GM19099 (cell line): ENCODE results near the gene CA5A.

Experiments
- POLR2A ChIP-seq: IDR thresholded peaks from 3 replicates; pipeline ENCODE4 v1.6.1; 2011; ENCODE audit warnings: low read depth; ENCODE audit not compliant: insufficient read length; ENCODE audit errors: extremely low read depth

Gene CA5A

GRCh38 chr16:87897521-87898505, 38.5 kb downstream of the CA5A start:
- no peak for TF ChIP-seq POLR2A

DNA sequence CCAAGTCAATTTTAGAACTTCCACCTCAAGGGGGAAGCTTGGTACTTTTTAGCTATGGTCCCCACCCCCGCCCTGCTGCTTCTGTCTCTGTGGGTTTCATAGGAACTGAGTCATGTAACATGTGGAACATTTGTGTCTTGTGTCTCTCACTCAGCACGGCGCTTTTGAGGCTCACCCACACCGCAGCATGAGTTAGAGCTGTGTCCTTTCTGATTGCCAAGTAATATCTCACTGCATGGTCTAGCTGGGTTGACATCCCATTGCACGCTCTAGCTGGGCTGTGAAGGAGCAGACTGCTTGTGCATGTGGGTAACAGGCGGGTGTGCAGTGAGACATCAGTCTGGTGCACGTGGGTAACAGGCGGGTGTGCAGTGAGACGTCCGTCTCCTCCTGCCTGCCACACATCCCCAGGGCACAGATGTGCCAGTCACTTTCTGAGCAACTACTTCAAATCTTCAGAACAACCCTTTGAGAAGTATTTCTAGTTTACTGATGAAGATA, 40.6 kb downstream of the CA5A start:
- TF ChIP-seq POLR2A = no peak

DNA sequence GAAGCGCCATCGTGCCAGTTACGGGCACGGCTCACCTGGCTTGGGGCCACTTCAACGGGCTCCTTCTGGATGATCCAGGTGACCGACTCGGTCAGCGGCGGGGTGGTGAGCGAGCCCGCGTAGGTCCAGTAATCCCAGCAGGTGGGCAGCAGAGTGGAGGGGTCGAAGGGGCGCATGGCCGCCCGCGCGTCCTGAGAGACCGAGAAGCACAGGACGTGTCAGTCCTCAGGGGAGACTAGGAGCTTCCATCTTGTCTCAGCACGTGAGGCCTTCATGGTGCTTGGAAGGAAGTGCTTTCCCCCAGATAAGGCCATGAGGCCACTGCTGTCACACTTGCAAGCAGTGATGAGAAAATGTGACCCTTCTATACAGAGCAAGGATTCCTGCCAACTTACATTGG, 44.6 kb downstream of the CA5A start:
- TF ChIP-seq POLR2A = no peak

DNA sequence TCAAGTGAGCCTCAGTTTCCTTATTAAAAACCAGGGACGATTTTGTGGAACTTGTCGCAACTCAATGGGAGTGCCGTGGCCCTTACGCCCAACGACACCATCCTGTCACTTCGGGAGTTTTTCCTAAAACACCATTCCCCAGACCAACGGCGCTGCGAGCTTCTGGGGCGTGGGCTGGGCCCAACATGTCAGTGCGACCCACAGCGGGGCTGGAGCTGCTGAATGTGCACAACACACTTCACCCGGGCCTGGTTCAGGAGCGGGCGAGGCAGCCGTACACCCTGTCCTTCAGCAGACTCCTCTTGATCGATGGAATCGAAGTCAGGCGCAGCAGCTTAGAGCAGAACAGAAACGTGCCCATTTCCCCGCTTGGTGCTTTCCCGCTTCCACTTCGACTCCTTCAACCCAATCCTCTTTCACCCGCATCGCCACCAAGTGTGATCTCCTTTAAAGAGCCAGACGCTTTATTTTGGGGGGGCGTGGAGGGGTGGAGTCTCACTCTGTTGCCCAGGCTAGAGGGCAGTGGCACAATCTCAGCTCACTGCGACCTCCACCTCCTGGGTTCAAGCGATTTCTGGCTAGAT, 53.8 kb downstream of the CA5A start:
- TF ChIP-seq POLR2A = no peak

DNA sequence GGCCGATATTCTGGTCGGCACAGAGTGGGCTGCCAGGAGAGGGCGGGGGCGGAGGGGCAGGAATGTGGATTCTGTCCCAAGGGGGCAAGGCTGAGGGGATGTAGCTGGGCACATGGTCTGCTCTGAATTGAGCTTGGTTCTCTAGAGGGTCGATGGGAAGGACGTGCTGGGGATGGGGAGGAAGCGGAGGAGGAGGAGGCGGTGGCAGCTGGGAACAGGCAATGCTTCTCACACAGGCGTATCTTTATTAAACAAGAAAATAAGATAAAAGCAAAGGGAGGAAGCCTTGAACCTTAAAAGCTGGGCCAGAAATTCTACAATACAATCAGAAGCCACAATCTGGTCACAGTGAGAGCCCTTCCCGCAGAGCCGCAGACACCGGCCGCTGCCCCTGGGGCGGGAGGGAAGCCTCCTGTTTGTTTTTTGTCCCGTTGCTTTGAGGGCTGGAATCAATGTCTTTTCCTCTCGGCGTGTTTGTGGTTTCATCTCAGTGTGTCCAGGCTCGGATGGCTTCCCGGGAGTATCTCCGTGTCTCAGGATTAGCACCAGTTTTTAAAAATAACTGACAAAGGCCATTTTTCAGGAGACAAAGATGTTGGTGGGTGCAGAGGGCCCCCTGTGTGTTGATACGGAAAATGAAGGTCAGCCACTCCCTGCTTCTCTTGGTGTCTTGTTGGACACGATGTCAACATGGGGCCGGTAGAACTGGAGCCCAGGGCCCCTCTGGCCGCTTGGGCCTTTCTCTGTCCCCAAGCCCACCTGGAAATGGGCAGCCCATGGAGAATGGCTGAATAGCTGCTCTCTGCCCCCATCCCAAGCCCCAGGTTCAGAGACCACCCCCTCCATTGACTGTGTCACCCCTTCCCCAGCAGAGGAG, 54.8 kb downstream of the CA5A start:
- no peak for TF ChIP-seq POLR2A

DNA sequence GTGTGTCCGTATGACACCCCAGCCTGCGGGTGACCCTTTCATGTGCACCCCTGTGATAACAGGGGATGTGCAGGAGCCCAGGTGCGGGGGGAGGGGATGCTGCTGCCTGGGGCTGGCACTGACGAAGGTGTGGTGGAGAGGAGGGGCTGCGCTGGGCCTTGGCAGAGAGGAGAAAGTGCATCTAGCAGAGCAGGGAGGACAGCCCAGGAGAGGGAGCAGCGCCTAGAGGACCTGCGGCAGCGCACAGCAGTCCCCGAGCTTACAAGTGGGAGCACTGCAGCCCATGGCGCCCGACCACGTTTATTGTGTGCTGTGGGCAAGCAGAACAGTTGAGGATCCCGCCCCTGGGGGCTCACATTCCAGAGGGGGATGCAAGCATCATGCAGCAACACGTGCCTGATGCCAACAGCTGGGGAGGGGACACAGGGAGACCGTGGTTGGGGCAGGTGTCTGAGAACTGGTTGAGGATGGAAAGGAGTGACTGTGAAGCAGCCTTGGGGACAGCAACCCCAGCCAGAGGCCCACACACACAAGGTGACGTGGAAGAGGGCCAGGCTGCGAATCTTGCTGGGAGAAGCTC, 56.1 kb downstream of the CA5A start:
- no peak for TF ChIP-seq POLR2A

DNA sequence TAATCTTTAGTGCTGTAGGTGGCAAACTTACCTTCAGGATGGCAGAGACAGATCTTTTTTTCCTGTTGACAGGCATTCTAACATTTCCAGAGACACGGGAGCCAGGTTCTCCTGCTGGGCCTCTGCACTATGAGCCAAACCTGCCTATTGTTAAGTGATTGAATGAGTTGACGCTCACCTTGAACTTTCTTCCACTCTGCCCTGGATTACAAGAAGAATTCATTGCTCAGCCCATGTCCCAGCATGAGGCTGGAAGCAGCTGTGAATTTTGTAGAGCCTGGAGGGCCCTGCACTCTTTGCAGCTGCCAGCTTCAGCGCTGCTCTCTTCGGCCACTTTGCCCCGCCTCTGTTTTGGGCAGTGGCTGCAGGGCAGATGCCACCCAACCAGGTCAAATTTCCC, 57.6 kb downstream of the CA5A start:
- no peak for TF ChIP-seq POLR2A

DNA sequence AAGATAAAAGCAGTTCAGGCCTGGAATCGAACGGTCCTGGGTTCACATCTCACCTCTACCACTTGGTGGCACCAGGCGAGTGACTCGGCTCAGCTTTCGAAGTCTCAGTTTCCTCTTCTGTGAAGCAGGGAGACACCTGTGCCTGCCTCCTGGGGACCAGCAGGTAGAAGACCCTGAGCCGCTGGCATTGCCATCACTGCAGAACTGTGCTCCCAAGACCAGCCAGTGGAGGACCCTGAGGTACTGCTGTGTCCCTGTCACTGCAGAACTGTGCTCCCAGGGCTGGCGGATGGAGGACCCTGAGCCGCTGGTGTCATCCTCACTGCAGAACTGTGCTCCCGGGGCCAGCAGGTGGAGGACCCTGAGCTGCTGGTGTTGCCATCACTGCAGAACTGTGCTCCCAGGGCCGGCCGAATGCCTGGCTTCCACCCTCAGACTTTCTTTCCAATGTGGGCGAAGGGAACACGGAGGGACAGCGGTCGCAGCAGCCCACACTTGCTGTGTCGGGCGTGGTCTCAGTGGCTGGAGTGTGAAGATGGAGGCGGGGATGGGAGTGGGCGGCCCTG, 58.3 kb downstream of the CA5A start:
- TF ChIP-seq POLR2A = no peak

- no peak for TF ChIP-seq POLR2A
Observed at GRCh38 chr16:87874639-87875427, 61.5 kb downstream of the CA5A start.

- peak; percentile 96 for TF ChIP-seq POLR2A
Observed at GRCh38 chr16:87869061-87869878, 67.1 kb downstream of the CA5A start, which contains the start of gene SLC7A5. Gene SLC7A5, minus strand, starts transcription at chr16:87869507. Its CDS starts 85 bp downstream, at chr16:87869422.

DNA sequence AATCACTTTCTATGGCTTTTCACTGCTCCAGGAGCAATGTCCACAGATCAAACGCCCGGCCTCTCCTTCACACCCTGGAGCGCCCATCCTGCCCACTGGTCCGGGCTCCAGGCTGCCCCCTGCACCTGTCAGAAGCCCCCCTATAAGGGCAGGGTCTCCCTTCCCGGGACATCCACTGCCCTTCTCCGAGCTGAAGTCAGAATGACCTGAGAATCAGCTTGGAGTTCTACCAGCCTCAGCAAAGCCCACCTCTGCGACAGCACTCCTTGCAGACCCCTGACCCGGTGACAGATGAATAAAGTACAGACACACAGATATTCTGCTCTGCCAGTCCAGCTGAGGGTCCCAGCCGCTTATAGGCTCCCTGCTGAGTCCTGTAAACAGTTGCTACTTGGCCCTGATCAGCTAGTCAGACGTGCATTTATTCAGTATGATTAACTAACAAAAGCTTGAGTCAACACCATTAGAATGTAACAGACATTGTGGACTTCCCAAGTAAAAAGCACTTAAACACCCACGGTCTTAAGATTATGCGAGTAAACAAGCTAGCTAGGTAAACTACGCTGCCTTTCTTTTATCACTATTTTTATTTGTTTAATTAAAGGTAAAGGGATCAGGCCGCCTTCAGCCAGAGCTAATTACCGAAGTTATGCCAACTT, 71.9 kb downstream of the CA5A start:
- TF ChIP-seq POLR2A = no peak
